GM19351 (cell line): Measurements from ENCODE around the gene CLDN4.
"Not testable (repeated sequence)": the region's sequence is repeated elsewhere in the genome, so short reads cannot be mapped to it uniquely, and the experiment has no call there.

Experiments used
- ATAC-seq: cut with Tn5 transposase; IDR thresholded peaks from one replicate; pipeline ENCODE4 v1.9.1; 2021; ENCODE audit warnings: mild to moderate bottlenecking, moderate library complexity; ENCODE audit not compliant: unreplicated experiment

CLDN4 gene, protein sequence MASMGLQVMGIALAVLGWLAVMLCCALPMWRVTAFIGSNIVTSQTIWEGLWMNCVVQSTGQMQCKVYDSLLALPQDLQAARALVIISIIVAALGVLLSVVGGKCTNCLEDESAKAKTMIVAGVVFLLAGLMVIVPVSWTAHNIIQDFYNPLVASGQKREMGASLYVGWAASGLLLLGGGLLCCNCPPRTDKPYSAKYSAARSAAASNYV

DNA sequence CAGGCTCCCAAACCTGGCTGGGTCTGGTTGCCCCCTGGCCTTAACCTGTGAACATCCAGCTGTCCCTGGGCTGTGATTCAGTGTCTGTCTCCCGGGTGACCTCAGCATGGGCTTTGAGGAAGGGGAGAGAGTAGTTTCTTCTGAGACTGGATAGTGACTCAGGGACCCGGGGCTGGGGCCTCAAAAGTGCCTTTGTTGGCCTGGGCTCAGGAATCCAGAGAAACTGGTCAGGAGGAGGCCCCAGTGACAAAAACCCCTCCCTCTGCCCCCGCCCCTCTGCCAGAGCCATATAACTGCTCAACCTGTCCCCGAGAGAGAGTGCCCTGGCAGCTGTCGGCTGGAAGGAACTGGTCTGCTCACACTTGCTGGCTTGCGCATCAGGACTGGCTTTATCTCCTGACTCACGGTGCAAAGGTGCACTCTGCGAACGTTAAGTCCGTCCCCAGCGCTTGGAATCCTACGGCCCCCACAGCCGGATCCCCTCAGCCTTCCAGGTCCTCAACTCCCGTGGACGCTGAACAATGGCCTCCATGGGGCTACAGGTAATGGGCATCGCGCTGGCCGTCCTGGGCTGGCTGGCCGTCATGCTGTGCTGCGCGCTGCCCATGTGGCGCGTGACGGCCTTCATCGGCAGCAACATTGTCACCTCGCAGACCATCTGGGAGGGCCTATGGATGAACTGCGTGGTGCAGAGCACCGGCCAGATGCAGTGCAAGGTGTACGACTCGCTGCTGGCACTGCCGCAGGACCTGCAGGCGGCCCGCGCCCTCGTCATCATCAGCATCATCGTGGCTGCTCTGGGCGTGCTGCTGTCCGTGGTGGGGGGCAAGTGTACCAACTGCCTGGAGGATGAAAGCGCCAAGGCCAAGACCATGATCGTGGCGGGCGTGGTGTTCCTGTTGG lies at the start of gene CLDN4:
TSS of gene CLDN4 (plus strand) at position 316 of the 903 bp plus-strand sequence. CDS start at position 522, 206 bp downstream.
- ATAC-seq: no peak

DNA sequence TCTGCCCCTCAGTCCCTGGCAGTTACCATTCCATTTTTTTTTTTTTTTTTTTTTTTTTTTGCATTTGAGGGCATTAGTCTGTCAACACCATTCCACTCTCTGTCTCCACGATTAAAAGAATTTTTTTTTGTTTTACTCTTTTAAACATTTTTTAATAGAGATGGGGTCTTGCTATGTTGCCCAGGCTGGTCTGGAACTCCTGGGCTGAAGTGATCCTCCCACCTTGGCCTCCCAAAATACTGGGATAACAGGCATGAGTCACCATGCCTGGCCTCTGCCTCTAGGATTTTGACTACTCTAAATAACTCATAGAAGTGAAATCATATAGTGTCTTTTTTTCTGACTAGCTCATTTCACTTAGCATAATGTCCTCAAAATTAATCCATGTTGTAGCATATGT lies 44.2 kb upstream of the CLDN4 start:
- ATAC-seq: no peak

DNA sequence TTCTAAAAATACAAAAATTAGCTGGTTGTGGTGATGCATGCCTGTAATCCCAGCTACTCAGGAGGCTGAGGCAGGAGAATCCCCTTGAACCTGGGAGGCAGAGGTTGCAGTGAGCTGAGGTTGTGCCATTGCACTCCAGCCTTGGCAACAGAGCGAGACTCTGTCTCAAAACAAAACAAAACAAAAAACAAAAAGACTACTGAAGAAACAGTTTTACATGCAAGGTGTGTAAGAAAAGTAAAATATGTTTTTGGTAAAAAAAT lies 43.1 kb upstream of the CLDN4 start:
- ATAC-seq: not testable (repeated sequence)

DNA sequence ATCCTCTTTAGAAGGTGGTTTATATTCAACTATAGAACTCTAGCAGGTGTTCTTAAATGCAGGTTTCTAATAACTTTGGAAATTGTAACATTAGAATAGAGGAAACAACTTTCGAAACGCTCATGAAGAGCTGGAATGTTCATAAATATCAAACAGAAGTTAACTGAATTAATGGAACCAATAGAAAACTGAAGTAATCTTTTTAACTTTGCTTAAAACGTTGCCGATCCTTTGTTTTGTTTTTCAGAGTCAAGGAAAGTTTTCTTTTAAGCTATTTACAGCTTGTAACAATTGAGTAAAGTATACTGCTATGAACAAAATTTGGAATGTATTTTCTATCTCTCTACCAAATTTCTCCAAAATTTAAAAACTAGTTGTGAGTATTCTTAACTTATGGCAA lies 41.7 kb upstream of the CLDN4 start:
- ATAC-seq: no peak

DNA sequence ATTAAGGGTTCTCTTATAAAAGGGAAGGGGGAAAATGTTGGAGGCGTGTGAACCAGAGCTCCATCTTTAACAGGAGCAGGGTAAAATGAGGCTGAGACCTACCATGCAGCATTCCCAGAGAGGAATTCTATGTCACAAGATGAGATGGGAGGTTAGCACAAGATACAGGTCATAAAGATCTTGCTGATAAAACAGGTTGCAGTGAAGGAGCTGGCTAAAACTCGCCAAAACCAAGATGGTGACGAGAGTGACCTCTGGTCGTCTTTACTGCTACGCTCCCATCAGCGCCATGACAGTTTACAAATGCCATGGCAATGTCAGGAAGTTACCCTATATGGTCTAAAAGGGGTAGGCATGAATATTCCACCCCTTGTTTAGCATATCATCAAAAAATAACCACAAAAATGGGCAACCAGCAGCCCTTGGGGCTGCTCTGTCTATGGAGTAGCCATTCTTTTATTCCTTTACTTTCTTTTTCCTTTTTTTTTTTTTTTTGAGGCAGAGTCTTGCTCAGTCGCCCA lies 39.6 kb upstream of the CLDN4 start:
- ATAC-seq: not testable (repeated sequence)

DNA sequence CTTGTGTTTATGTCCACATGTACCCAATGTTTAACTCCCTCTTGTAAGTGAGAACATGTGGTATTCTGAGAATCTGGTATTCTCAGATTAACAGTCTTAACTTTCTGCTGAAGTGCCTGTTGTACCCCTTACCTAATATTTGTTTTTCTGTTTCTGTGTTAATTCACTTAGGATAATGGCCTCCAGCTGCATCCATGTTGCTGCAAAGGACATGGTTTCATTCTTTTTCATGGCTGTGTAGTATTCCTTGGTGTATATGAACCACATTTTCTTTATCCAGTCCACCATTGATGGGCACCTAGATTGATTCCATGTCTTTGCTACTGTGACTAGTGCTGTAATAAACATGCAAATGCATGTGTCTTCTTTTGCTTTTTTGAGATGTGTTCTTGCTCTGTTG lies 35.6 kb upstream of the CLDN4 start:
- ATAC-seq: not testable (repeated sequence)

DNA sequence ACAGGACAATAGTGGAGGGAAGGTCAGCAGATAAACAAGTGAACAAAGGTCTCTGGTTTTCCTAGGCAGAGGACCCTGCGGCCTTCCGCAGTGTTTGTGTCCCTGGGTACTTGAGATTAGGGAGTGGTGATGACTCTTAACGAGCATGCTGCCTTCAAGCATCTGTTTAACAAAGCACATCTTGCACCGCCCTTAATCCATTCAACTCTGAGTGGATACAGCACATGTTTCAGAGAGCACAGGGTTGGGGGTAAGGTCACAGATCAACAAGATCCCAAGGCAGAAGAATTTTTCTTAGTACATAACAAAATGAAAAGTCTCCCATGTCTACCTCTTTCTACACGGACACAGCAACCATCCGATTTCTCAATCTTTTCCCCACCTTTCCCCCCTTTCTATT lies 34.1 kb upstream of the CLDN4 start:
- ATAC-seq: not testable (repeated sequence)

DNA sequence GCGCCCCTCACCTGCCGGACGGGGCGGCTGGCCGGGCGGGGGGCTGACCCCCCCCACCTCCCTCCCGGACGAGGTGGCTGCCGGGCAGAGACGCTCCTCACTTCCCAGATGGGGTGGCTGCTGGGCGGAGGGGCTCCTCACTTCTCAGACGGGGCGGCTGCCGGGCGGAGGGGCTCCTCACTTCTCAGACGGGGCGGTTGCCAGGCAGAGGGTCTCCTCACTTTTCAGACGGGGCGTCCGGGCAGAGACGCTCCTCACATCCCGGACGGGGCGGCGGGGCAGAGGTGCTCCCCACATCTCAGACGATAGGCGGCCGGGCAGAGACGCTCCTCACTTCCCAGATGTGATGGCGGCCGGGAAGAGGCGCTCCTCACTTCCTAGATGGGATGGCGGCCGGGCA lies 33.6 kb upstream of the CLDN4 start:
- ATAC-seq: not testable (repeated sequence)

DNA sequence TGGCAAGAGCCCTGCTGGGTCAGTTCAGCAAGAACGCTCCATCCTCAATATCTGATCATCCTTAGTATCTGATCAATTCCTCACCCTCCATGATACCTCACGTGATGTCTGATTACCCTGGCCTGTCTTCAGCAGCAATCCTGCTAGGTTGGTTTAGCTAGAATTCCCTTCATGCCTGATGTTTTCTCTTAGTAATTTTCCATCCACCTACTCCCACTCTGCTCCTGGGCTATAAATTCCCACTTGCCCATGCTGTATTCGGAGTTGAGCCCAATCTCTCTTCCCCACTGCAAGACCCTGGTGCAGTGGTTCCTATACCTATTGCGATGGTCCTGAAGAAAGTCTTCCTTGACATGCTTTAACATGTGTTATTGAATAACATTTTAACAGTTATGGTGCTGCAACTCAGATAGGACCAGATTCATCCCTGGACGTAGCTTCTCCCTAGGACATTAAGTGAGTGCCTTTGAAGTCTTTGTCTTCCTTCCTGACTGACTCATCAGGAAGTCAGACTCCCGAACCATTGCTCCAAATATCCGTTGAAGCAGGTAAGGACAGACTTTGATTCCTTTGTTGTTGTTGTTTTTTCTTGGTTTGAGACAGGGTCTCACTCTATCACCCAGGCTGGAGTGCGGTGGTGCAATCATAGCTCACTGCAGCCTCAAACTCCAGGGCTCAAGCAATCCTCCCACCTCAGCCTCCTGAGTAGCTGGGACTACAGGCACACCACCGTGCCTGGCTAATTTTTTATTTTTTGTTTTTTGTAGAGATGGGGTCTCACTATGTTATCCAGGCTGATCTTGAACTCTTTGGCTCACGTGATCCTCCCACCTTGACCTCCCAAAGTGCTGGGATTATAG lies 31.3 kb upstream of the CLDN4 start:
- no peak for ATAC-seq

DNA sequence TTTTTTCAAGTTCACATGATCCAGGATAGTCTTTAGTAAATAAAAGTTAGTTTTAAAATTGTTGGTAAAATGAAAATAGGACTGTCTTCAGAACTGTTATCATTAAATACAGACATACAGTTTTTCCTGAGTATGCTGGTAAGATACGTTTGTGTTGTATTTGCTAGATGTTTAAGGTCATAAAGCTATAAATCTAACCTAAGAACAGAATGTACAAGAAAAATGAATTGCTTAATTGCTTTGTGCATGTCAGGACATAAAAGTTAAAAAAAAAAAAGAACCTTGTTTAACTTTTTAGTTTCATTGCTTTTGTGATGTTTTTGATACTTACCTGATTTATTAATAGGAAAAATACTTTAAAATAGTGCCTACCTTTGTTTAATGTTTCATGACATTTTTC lies 29.2 kb upstream of the CLDN4 start:
- no peak for ATAC-seq

DNA sequence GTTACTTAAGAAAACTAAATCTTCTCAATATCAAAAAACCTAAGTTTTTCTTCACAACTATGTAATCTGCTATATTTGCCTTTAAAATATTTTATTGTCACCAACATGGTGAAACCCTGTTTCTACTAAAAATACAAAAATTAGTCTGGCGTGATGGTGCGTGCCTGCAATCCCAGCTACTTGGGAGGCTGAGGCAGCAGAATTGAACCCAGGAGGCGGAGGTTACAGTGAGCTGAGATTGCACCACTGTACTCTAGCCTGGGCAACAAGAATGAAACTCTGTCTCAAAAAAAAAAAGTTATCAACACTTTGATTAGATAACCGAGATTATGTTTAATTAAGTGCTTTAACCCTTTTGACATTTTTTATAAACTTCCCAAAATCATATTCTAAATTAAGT lies 28.3 kb upstream of the CLDN4 start:
- ATAC-seq: no peak

DNA sequence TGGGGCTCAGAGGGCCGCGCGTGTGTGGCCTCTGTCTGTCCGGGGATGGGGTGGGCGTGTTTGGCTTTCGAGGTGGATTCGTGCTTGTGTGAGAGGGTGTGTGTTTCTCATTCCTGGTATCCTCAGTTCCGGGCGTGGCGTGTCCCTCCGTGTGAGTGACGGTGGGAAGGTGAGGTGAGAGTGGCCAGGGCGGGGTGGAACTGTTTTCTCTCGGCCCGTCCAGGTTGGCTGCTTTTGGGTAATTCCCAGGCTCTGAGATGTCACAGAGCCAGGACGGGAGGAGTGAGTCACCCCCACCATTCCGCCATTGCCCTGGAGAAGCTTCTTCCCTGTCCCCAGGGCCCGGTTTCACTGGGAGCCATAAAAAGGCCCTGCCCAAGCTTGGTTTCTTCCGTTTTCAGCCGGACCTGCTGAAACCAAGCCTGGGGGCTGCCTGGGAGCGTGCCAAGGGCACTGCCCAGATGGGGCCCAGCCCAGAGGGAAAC lies 21.3 kb upstream of the CLDN4 start:
- no peak for ATAC-seq

DNA sequence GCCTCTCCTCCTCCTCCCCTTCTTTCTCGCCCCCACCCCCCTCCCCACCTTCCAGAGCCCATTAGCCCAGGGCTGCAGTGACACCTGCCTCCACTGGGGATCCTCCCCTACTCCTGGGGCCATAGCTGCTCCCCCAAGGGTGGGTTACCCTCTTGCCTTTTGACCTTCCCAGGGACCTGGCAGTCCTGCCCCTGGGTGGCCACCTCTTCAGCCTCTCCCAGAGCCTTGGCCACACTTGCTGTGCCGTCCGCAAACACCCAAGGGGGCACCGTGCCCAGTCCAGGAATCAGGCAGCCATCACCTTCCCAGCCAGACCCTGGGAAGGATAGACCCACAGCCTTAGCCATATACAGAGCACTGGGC lies 19.8 kb upstream of the CLDN4 start:
- ATAC-seq: no peak

DNA sequence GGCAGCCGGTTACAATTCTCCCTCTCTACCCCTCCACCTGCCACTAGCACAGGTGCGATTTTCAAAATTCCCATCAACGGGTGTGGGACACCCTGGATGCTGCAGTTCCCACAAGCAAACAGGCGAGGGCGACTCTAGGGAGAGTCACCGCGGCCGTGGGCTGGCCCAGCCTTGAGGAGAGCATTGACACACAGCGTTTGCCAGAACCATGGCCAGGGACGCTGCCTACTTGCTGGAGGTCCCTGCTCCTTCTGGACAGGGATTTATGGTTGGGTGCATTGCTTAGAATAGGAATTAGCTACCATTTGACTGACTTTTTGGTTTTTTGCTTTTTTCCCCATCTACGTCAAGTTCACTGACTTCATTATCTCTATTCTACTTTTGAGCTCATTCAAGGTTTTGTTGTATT lies 19.0 kb upstream of the CLDN4 start:
- no peak for ATAC-seq

DNA sequence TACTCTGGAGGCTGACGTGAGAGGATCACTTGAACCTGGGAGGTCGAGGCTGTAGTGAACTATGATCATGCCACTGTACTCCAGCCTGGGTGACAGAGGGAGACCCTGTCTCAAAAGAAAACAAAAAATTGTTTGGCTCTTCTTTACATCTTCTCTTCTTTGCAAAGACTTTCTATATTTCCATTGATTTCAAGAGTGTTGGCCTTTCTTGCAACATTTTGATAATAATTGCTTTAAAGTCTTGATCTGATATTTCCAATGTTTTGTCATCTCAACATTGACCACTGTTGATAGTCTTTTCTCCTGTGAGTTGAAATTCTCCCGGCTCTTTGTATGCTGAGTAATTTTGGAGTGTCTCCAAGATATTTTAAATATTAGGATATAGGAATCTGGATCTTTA lies 17.8 kb upstream of the CLDN4 start:
- ATAC-seq: no peak

DNA sequence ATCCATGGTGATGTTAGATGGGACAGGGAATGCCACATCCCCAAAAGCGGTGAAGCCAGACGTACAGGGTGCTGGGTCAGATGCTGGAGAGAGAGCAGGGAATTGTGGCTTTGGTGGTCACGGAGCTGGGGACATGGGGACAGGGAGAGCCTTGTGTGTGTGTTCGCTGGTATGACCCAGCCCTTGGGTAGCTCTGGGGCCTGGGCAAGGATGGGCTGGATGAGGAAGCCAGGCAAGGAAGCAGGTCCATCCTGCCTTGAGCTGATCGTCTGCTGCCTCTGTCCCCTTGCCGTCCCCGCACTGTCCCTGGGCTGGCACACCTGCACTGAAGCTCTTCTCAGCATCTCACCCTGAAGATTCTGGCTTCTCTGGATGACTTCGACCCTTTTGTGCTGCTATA lies 15.4 kb upstream of the CLDN4 start:
- ATAC-seq: no peak

DNA sequence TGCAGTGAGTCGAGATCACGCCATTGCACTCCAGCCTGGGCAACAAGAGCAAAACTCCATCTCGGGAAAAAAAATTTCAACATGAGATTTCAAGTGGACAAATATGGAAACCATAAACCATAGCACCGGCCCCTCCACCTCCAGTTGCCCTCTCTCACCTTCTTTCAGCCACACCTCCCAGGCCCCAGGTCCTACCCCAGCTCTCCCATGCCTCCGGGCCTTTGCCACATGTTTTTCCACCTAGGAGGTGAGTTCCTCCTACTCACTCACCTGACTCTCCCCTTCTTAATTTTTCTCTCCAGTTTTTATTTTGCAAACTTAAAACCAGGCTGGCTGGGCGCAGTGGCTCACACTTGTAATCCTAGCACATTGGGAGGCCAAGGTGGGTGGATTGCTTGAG lies 13.7 kb upstream of the CLDN4 start:
- no peak for ATAC-seq

DNA sequence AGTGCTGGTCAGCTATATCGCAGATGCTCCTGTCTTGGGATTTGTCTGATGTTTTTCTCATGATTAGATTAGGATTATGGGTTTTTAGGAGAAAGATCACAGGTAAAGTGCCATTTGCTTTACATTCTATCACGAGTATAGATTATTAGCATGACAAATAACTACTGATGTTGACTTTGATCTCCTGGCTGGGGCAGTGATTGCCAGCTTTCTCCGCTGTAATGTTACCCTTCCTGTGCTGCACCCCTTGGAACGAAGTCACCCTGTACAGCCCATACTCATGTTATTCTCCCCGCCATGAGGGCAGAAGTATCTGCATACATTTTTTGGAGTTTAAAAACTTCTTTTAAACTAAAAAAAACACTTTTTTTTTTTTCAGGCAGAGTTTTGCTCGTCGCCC lies 10.8 kb upstream of the CLDN4 start:
- ATAC-seq: no peak

DNA sequence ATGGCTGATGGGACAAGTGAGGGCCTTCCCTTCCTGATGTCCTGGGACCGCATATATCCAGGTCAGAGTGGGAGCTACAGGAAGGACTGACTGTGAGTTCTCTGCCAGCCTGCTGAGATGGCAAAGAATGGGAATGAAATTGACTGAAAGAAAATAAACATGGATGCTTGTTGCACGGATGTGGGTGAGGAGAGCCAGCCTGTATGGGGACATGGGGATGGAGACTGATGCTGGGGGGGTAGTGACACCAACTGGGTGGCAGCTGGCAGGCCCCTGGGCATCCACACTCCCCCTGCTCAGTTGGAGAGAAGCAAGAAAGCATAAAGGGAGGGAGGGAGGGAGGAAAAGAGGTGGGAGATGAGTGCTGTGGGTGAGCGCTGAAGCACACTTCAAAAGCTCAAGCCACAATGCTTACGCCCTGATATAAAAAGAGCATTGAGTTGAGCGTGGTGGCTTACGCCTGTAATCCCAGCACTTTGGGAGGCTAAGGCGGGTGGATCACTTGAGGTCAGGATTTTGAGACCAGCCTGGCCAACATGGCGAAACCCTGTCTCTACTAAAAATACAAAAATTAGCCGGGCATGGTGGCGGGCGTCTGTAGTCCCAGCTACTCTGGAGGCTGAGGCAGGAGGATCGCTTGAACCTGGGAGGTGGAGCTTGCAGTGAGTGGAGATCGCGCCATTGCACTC lies 9.1 kb upstream of the CLDN4 start:
- ATAC-seq: not testable (repeated sequence)

DNA sequence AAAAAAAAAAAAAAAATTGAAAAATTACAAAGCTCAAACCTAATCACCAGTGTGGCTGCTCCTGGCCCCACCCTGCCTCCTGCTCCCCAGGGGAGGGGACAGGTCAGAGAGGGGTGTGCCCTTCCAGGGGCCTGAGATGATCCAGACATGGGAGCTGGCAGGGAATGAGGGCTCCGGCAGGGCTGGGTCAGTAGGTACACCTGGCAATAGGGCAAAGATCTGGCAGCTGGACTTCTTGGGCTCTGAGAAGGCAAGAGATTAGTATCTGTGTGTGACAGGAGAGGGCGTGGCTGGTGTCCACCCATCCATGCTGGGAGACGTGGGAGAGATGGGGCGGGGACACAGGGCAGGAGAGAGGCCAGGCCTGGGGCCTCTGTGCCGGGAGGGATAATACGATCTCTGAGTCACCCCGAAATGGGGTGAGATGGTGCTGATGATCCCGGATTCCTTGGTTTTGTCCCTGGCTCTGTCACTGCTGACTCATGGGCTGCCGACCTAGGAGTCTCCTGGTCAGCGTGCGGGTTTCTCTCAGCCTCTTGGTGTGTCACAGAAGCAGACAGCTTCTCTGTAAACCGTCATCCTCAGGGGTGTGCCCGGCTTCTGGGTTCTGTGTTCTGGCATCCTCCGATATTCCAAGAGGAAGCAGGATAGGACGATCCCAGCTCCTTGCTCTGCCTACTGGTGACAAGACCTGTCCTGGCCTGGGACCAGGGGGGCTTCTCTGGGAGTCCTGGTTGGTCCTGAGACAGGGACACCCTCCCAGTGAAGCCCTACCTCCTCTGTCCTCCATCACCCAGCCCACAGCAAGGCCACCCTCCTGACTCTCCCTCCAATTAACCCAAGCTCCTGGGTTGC lies 8.2 kb upstream of the CLDN4 start:
- ATAC-seq: no peak
